Karpas-422 (cell line): Measurements from ENCODE around the gene MYO10. TPM values are rescaled to one million over a fixed set of nuclear protein-coding genes. Genes with fewer than 3 reads are reported as not detected.
"Not testable (repeated sequence)": the region's sequence is repeated elsewhere in the genome, so short reads cannot be mapped to it uniquely, and the experiment has no call there.

Source experiments
- DNase-seq: peaks from one replicate; pipeline ENCODE4 v3.0.0-alpha.2; 2015
- H2AFZ ChIP-seq: fragments of 200-600 bp; sonication (generic); 2 replicates; pipeline ENCODE4 v1.6.1; 2014; ENCODE audit warnings: antibody characterized with exemption, low read length, mixed read lengths
- H3K27ac ChIP-seq: fragments of 200-600 bp; sonication (generic); 2 replicates; pipeline ENCODE4 v1.5.1; 2014; ENCODE audit warnings: mild to moderate bottlenecking, low read length, moderate library complexity
- H3K27me3 ChIP-seq: fragments of 200-600 bp; sonication (generic); 2 replicates; pipeline ENCODE4 v1.6.1; 2014; ENCODE audit warnings: low read length, mixed read lengths
- H3K36me3 ChIP-seq: fragments of 200-600 bp; sonication (generic); 2 replicates; pipeline ENCODE4 v1.6.1; 2014; ENCODE audit warnings: low read length, mixed read lengths; ENCODE audit not compliant: insufficient read depth
- H3K4me1 ChIP-seq: fragments of 200-600 bp; sonication (generic); 2 replicates; pipeline ENCODE4 v1.6.1; 2014; ENCODE audit warnings: mild to moderate bottlenecking, low read length, mixed read lengths
- H3K4me2 ChIP-seq: fragments of 200-600 bp; sonication (generic); 2 replicates; pipeline ENCODE4 v1.6.1; 2014; ENCODE audit warnings: low read length, low read depth, mild to moderate bottlenecking; ENCODE audit not compliant: poor library complexity, severe bottlenecking
- H3K4me3 ChIP-seq: fragments of 200-600 bp; sonication (generic); 2 replicates; pipeline ENCODE4 v1.5.1; 2014; ENCODE audit warnings: mild to moderate bottlenecking, antibody characterized with exemption, low read length, mixed read lengths
- H3K79me2 ChIP-seq: fragments of 200-600 bp; sonication (generic); 2 replicates; pipeline ENCODE4 v1.6.1; 2014; ENCODE audit warnings: mild to moderate bottlenecking, low read length, mixed read lengths
- H3K9ac ChIP-seq: fragments of 200-600 bp; sonication (generic); 2 replicates; pipeline ENCODE4 v1.6.0; 2014; ENCODE audit warnings: low read length
- H3K9me2 ChIP-seq: fragments of 200-600 bp; sonication (generic), shearing (Covaris generic); replicated peaks from 2 replicates; pipeline ENCODE4 v1.6.0; 2014; ENCODE audit warnings: mild to moderate bottlenecking, low read length, moderate library complexity; ENCODE audit not compliant: insufficient read depth
- H3K9me3 ChIP-seq: fragments of 300-700, 200-600 bp; sonication (generic); 2 replicates; pipeline ENCODE4 v1.6.1; 2014; ENCODE audit warnings: low read length, mixed read lengths
- H4K20me1 ChIP-seq: fragments of 200-600 bp; sonication (generic); 2 replicates; pipeline ENCODE4 v1.6.1; 2014; ENCODE audit warnings: mild to moderate bottlenecking, antibody characterized with exemption, low read length, low read depth; ENCODE audit not compliant: insufficient read depth
- total RNA-seq: library from RNA; depleted of rRNA; stranded (reverse); fragments of >200 nt; shearing (Covaris generic); gene quantifications from 2 replicates; pipeline ENCODE4 v1.2.3, GENCODE V29; 2014; ENCODE audit warnings: low replicate concordance

MYO10 gene
- total RNA-seq, 1 experiment from 2014 or later: not detected

- no peaks in the 10 kb centered on the region for H3K4me1 ChIP-seq
- H4K20me1 ChIP-seq: no peaks in the 10 kb centered on the region
- no peak overlapping the region for H3K9ac ChIP-seq
- H3K4me2 ChIP-seq: no peak overlapping the region
- no peaks in the 10 kb centered on the region for H3K27me3 ChIP-seq
- H2AFZ ChIP-seq: no peak overlapping the region
- H3K9me3 ChIP-seq: no peaks in the 10 kb centered on the region
- DNase-seq: no peak
- no peaks in the 10 kb centered on the region for H3K9me2 ChIP-seq
- no peaks in the 10 kb centered on the region for H3K79me2 ChIP-seq
- no peak overlapping the region for H3K27ac ChIP-seq
- H3K4me3 ChIP-seq: no peak overlapping the region
- no peaks in the 10 kb centered on the region for H3K36me3 ChIP-seq
These were observed 210.5 kb downstream of the MYO10 start for GRCh38 chr5:16725575-16725974.

GRCh38 chr5:16723821-16724220 is 212.3 kb downstream of the MYO10 start:
- H3K27ac ChIP-seq: no peak overlapping the region
- H3K4me2 ChIP-seq: no peak overlapping the region
- H3K9me2 ChIP-seq: no peaks in the 10 kb centered on the region
- no peaks in the 10 kb centered on the region for H3K9me3 ChIP-seq
- no peak overlapping the region for H3K9ac ChIP-seq
- no peaks in the 10 kb centered on the region for H3K4me1 ChIP-seq
- no peaks in the 10 kb centered on the region for H3K36me3 ChIP-seq
- no peaks in the 10 kb centered on the region for H3K79me2 ChIP-seq
- no peak overlapping the region for H3K4me3 ChIP-seq
- no peaks in the 10 kb centered on the region for H3K27me3 ChIP-seq
- no peak overlapping the region for H2AFZ ChIP-seq
- no peak for DNase-seq
- H4K20me1 ChIP-seq: no peaks in the 10 kb centered on the region

- Histone ChIP-seq H3K4me3 (no peak overlapping the region), H2AFZ (no peak overlapping the region), H3K36me3 (no peaks in the 10 kb centered on the region), H4K20me1 (no peaks in the 10 kb centered on the region), H3K9me3 (no peaks in the 10 kb centered on the region), H3K27me3 (no peaks in the 10 kb centered on the region), H3K27ac (no peak overlapping the region), H3K4me1 (no peaks in the 10 kb centered on the region), H3K4me2 (no peak overlapping the region), H3K79me2 (no peaks in the 10 kb centered on the region), H3K9ac (no peak overlapping the region), H3K9me2 (no peaks in the 10 kb centered on the region)
- DNase-seq: no peak
These were observed 214.0 kb downstream of the MYO10 start for GRCh38 chr5:16722097-16722495.

- no peak overlapping the region for H3K9ac ChIP-seq
- H3K4me2 ChIP-seq: no peak overlapping the region
- H3K9me3 ChIP-seq: no peaks in the 10 kb centered on the region
- H3K79me2 ChIP-seq: no peaks in the 10 kb centered on the region
- H3K27me3 ChIP-seq: no peaks in the 10 kb centered on the region
- no peaks in the 10 kb centered on the region for H3K4me1 ChIP-seq
- no peak overlapping the region for H3K27ac ChIP-seq
- H4K20me1 ChIP-seq: no peaks in the 10 kb centered on the region
- no peak overlapping the region for H2AFZ ChIP-seq
- no peak overlapping the region for H3K4me3 ChIP-seq
- H3K36me3 ChIP-seq: no peaks in the 10 kb centered on the region
- no peak for DNase-seq
- no peaks in the 10 kb centered on the region for H3K9me2 ChIP-seq
These were observed 214.7 kb downstream of the MYO10 start for GRCh38 chr5:16721151-16722096.

GRCh38 chr5:16718036-16718435 is 218.1 kb downstream of the MYO10 start:
- H3K9me3 ChIP-seq, H2AFZ ChIP-seq, H3K36me3 ChIP-seq, H3K4me2 ChIP-seq, H4K20me1 ChIP-seq, H3K27me3 ChIP-seq, H3K4me3 ChIP-seq, DNase-seq, H3K9ac ChIP-seq, H3K4me1 ChIP-seq, H3K9me2 ChIP-seq, H3K79me2 ChIP-seq, H3K27ac ChIP-seq: not testable (repeated sequence)

- H2AFZ ChIP-seq: no peak overlapping the region
- no peaks in the 10 kb centered on the region for H4K20me1 ChIP-seq
- no peak overlapping the region for H3K4me3 ChIP-seq
These were observed 222.6 kb downstream of the MYO10 start for GRCh38 chr5:16713386-16713928.

GRCh38 chr5:16712620-16713019 is 223.5 kb downstream of the MYO10 start:
- no peaks in the 10 kb centered on the region for H3K27me3 ChIP-seq
- no peaks in the 10 kb centered on the region for H3K4me1 ChIP-seq
- no peaks in the 10 kb centered on the region for H3K9me3 ChIP-seq
- H3K4me2 ChIP-seq: no peak overlapping the region
- no peaks in the 10 kb centered on the region for H3K36me3 ChIP-seq
- no peak overlapping the region for H3K27ac ChIP-seq
- H3K4me3 ChIP-seq: no peak overlapping the region
- H2AFZ ChIP-seq: no peak overlapping the region
- no peak for DNase-seq
- H3K9me2 ChIP-seq: no peaks in the 10 kb centered on the region
- no peaks in the 10 kb centered on the region for H4K20me1 ChIP-seq
- no peaks in the 10 kb centered on the region for H3K79me2 ChIP-seq
- H3K9ac ChIP-seq: no peak overlapping the region

More at GRCh38 chr5:16713386-16713928, 222.6 kb downstream of the MYO10 start:
- Histone ChIP-seq H3K79me2 (no peaks in the 10 kb centered on the region), H3K27me3 (no peaks in the 10 kb centered on the region), H3K36me3 (no peaks in the 10 kb centered on the region), H3K4me1 (no peaks in the 10 kb centered on the region), H3K9ac (no peak overlapping the region), H3K27ac (no peak overlapping the region), H3K4me2 (no peak overlapping the region), H3K9me3 (no peaks in the 10 kb centered on the region), H3K9me2 (no peaks in the 10 kb centered on the region)
- no peak for DNase-seq

GRCh38 chr5:16712178-16712577 is 223.9 kb downstream of the MYO10 start:
- Histone ChIP-seq H3K79me2 (no peaks in the 10 kb centered on the region), H3K27me3 (no peaks in the 10 kb centered on the region), H3K9me3 (no peaks in the 10 kb centered on the region), H3K9me2 (no peaks in the 10 kb centered on the region), H3K9ac (no peak overlapping the region), H4K20me1 (no peaks in the 10 kb centered on the region), H3K4me1 (no peaks in the 10 kb centered on the region), H2AFZ (no peak overlapping the region), H3K4me2 (no peak overlapping the region), H3K4me3 (no peak overlapping the region), H3K27ac (no peak overlapping the region), H3K36me3 (no peaks in the 10 kb centered on the region)
- DNase-seq: no peak
